ENCODE measurements around the gene THPO.

- no peak for TF ChIP-seq EP300 (IDR thresholded peaks at IDR 0.05)
- TF ChIP-seq CTCF (IDR thresholded peaks at IDR 0.05), result no peak
These were observed 25.7 kb downstream of the THPO start for GRCh38 chr3:184352149-184352785.

Data from gastroesophageal sphincter (tissue), 3 donors.